ENCODE data around the gene KLHL4.
A peak's percentile ranks its signal among the peaks of the same experiment; 100 is the strongest.
"Not testable (repeated sequence)": the region's sequence is repeated elsewhere in the genome, so short reads cannot be mapped to it uniquely, and the experiment has no call there.

KLHL4 gene, protein sequence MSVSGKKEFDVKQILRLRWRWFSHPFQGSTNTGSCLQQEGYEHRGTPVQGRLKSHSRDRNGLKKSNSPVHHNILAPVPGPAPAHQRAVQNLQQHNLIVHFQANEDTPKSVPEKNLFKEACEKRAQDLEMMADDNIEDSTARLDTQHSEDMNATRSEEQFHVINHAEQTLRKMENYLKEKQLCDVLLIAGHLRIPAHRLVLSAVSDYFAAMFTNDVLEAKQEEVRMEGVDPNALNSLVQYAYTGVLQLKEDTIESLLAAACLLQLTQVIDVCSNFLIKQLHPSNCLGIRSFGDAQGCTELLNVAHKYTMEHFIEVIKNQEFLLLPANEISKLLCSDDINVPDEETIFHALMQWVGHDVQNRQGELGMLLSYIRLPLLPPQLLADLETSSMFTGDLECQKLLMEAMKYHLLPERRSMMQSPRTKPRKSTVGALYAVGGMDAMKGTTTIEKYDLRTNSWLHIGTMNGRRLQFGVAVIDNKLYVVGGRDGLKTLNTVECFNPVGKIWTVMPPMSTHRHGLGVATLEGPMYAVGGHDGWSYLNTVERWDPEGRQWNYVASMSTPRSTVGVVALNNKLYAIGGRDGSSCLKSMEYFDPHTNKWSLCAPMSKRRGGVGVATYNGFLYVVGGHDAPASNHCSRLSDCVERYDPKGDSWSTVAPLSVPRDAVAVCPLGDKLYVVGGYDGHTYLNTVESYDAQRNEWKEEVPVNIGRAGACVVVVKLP

DNA sequence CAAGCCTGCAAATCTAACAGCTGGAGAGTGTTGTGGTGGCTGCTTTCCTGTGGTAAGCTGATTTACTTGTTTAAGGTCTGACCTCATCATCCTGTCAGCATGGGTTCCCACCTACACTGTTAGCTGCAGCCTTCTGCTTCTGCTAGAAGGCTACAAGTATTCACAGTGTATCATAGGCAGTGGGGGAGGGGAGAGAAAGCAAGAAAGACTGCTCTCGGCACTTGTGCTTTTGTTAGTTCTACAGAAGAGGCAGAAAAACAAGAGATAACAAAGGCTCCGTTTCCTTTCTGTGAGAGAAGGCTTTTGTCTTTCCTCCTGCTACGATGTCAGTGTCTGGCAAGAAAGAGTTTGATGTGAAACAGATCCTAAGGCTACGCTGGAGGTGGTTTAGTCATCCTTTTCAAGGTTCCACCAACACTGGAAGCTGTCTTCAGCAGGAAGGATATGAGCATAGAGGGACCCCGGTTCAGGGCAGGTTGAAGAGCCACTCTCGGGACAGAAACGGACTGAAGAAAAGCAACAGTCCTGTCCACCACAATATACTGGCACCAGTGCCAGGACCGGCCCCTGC is at the start of gene KLHL4:
Gene KLHL4 (plus strand): TSS at position 232 of the 571 bp plus-strand sequence. CDS start 92 bp downstream, at position 324.
- DNase-seq: no peak

DNA sequence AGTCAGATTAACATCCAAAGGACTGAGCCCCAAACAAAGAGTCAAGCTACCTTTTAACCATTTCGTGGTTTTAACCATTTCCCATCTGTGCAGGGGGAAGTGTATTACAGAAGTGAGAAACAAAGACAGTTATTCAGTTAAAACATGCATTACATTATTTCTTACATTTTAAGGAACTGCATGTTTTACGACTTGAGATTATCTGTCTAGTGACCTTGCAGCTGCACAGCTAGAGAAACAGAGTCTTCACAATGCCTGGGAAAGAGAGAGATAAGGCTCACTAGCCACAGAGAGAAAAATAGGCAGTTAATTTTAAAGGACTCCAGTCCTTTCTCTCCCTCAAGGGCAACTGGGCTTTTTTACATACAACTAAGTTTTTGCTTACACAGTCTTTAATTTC is 48.7 kb upstream of the KLHL4 start:
- no peak for DNase-seq

DNA sequence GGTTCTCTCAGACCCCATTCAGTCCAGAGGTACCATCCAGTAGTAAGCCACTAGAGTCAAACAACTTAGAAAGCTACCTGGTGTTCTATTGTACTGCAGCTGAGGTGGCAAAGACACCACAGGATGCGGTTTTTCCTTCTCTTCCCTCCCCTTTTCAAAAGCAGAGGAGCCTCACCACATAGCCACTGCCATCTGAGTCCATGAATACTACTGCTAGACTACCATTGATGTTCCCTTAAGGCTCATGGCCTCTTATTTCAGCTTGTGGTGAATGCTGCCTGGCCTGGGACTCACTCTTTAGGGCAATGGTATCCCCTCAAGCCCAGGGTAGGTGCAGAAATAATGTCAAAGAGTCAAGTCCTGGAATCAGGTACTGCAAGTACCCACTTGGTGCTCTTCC is 41.8 kb upstream of the KLHL4 start:
- no peak for DNase-seq

DNA sequence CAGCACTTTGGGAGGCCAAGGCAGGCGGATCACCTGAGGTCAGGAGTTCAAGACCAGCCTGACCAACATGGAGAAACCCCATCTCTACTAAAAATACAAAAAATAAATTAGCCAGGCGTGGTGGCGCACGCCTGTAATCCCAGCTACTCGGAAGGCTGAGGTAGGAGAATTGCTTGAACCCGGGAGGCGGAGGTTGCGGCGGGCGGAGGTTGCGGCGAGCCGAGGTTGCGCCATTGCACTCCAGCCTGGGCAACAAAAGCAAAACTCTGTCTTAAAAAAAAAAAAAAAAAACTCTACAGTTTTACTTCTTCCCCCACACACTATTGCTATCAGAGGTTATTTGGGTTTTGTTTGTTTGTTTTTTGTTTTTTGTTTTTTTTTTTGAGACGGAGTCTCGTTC is 38.9 kb upstream of the KLHL4 start:
- DNase-seq: not testable (repeated sequence)

DNA sequence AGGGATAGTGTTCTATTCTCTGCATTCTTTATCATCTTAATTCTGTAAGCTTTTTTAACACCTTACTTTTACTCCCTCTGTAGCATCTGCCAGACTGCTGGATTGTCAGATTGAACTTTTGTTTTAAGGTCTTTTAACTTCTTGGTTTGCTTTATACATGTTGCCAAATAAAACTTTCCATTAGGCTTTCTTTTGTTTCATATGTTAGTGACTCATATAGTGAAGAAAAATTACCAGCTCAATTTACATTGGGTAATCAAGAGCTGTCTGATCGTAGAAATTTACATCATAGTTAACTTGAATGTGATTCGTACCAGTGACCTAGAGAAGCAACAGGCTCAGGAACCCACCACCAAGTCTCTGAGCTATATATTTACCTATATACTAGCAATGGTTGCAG is 28.5 kb upstream of the KLHL4 start:
- DNase-seq: no peak

DNA sequence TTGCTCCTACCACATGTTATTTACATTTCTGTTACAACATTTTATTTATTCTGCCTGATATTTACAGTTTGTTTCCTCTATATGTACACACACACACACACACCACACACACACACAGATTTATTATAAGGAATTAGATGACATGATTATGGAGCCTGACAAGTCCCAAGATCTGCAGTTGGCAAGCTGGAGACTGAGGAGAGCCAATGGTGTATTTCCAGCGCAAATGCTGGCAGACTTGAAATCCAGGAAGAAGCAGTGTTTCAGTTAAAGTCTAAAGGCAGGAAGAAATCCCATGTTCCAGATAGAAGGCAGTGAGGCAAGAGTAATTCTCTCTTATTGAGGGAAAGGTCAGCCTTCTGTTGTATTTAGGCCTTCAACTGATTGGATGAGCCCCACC is 1.8 kb upstream of the KLHL4 start:
- no peak for DNase-seq

DNA sequence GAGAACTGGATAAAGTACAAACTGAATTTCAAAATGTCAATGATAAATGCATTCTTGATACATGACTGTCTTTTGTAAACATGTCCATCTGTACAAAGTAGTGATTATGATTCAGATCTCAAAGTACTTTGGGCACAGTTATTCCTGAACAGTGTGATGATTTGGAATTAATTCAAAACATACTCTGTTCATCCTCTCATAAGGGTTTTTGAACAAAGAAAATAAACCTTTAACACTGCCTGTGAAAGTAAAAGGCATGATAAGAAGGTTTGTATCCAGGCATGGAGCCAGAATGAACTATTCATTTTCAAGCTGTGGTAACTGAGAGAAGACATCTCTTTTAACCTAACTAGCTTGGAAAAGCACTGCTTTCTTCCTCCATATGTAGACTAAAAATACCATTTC is 883 bp upstream of the KLHL4 start:
- no peak for DNase-seq

DNA sequence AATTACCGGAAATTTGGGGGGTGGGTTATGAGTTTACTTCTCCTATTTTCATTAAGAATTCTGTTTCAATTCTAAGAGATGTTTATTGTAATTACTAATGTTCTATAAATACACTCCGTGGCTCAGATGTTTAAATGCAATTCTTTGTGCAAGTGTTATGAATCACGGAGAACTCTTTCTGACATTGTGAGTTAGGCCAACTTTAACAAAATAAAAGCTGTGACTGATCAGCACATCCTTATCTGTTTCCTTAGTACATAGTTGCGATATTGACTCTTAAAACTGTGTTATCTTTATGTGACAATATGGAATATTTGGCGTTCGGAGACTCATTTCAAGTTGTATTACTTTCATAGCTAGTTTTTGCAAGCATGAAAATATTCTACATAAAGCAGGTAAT is 902 bp downstream of the KLHL4 start:
- DNase-seq: no peak

DNA sequence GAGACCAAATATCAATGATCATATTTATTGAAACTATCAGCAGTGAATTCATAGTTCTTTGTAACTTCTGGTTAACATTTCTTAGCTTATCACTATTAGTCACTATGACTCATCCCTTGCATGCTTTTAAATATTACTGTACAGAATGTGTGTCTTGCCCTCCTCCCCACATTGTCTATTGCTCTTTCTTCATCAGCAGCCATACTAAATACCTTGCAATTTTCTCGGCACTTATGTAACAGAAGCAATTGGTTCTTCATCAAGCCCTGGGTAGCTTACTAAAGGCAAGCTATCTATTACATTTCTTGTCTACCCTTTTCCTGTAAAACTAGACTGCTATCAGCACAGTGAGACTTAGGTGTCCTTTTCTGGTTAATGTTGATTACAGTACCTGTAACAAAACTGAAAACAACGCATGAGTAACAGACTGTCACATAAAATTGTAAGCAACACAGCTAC is 8.2 kb downstream of the KLHL4 start:
- no peak for DNase-seq

DNA sequence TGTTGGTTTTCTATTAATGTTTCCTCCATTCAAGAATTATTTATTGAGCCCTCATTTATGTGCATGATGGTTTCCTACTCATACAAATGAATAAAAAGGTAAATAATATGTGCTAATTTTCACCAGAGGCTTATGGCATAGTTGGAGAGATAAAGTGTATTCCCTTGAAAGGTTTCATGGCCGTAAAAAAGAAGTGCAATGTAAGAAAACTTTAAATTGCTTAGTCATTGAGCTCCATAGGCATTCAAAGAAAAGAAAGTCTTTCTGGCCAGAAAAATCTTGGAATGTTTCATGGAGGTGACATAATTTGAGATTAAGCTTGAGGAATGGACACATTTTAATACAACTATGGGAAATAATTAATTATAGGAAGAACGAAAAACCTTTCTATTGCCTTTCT is 8.7 kb downstream of the KLHL4 start:
- DNase-seq: no peak

DNA sequence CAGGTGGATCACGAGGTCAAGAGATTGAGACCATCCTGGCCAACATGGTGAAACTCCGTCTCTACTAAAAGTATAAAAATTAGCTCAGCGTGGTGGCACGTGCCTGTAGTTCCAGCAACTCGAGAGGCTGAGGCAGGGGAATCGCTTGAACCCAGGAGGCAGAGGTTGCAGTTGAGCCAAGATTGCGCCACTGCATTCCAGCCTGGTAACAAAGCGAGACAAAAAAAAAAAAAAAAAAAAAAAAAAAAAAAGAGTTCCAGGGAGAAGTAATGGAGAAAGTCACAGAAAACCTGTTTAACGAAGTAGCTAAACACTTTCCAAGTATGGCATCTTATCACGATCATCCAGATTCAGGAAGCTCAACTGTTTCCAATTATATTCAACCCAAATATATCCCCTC is 10.9 kb downstream of the KLHL4 start:
- DNase-seq: no peak

DNA sequence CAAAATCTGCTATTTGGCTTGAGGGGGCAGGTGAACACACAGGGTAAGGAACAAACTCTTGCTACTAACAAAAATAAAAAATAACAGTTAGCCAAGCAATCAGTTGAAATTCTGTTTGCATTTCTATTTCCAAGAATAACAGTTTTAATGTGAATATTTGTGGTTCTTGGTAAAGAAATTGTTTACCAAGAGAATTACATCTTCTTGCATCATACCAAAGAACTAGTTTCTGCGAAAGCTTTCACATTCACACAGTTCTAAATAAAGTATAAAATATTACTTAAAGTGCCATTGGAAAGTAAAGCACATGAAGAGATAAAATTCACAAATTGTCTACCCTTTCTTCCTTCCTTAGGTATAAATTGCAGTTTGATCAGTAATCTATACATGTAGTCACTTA is 54.4 kb downstream of the KLHL4 start:
- DNase-seq: no peak

DNA sequence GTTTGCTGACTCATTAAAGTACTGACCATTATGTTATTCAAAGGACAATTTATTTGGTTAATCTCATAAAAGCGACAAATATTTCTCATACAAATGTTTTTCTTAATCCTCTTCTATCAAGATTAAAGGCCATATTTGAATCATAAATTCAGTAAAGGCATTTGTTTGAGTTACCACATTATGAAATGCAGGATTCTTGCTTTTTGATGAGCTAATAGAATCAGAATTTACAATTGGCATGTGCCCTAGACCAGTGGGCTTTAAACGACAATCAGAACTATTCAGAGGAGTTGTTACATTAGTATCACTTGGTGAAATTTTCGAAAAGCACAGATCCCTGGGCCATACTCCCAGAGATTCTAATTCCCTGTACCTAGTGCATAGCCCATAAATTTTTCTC is 55.3 kb downstream of the KLHL4 start:
- no peak for DNase-seq

DNA sequence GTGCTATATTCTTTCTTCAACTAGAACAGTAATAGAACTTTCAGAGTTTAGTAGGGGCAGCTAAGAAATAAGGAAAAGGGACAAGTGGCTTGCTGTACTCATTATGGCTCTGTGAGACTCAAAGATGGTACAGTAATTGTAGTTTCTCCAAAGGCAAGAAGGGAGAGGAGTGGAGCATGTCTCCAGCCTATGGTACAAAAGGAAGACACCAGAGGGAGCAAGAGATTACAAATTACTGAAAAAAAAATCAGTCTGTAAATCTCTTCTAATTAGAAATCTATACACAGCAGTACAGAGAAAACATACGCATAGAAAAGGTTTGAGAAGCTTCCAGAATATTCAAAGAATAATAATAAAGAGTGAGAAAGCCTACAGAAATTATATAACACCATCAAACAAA is 61.4 kb downstream of the KLHL4 start:
- DNase-seq: no peak

DNA sequence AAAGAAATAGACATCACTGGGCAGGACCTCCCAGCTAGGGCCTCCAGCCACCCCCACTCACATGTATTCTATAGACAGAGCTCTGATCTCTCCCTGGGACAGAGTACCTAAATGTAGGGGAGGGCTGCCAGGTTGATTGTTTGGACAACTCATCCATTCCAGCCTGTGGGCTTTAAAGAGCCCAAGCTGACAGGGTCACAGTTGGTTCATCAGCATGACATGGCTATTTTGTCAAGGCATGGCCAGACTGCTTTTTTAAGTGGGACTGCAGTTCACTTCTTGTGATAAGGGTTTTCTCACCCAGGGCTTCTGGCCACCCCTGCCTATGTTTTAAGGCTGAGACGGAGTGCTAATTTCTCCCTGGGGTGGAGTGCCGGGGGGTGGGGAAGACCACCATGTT is 63.3 kb downstream of the KLHL4 start:
- DNase-seq: no peak

DNA sequence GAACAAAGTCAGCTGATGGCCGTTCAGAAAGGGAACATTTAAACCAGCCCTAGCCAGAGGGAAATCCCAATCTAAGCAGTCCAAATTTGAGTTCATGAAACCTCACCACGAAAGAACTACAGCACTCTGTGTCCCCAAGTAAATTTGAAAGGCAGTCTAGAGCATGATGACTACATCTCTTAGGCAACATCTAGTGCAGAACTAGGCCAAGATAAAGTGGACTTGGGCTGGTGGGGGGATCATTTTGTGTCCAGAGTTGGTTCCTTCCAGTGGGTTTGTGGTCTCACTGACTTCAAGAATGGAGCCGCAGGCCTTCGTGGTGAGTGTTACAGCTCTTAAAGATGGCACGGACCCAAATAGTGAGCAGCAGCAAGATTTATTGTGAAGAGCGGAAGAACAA is 64.9 kb downstream of the KLHL4 start:
- DNase-seq: no peak

DNA sequence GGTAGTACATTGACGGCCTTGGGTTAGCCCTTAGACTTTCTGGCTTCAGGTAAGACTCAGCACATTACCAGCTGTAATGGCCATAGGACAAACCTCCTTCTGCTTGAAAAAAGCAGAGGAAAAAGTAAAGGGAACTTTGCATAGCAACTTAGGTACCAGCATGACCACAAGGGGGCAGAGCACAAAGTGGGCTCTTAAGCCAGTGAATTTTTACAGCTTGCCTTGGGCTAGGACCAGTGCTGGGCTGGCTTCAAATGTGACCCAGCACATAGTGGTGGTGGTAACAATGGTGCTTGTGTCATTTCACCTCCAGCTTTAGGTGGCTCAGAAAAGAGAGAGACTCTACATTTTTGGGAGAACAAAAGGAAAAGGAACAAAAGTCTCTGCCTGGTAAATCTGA is 66.1 kb downstream of the KLHL4 start:
- DNase-seq: peak; percentile 0

DNA sequence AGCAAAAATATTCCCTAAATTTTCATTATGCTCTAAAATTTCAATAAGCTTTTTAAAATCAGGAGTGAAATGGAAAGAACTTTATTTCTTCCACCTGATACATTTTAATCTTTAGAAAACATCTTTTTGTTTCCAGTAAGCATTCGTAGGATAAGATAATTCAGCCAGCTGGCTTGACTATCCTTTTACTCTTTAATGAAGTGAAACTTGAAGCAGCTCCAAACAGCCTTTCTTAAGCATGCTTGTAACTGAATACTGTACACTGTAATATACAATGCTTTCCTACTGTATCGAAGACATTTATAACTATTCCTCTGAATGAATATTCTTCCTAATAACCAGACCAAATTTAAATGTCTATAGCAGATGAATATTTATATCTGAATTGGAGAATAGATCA is 98.8 kb downstream of the KLHL4 start:
- no peak for DNase-seq

DNA sequence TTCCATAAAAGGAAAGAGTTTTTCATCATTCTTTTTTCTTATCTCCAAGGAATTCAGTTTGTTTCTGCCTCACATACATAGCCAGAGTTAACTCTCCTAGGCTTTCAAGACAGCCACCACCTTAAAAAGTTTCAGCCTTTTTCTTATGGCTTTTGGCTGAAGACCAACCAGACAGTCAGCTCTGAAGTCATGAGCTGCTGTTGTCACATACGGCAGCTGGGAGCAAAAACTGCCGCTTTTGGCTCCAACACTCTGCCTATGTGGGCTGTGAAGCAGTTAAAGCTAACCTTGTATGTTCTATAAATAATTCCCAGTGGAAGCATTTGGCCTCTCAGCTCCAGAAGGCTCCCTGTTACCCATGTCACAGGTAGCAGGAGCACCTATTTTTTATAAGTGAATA is 104.1 kb downstream of the KLHL4 start:
- DNase-seq: no peak

DNA sequence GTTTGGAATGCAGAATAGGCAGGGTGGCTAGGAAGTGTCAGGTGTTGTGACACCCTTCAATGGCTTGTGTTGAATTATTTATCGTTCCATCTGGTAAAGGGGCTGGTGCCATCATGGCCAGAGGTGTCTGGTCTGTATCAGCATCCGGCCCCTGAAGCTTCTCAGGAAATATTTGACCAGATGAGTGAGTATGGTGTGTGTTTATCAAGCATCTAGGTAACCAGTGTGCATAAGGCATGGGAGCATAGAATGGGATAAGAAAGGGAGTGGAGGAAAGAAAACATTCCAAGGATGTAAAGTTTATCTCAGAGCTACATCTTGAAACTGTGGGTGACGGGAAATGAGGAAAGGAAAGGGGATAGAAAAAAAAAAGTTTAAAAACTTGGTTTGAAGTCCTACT is 109.4 kb downstream of the KLHL4 start:
- no peak for DNase-seq

DNA sequence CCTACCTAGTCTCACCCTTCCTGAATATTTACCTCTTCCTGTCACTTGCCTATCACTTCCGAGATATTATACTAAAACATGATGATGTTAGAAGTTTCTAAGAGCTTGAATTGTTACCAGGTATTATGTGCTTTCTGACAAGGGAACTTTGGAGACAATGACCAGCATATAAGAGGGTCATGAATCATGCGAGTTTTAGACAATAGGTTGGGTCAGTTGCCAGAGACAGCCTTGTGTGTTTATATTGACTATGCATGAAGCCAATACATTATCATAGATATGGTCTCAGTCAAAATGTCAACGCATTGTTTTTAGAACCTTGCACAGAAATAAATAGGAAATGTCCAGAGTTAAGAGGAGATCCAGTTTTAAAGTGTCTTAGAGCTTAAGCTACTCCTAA is 116.8 kb downstream of the KLHL4 start:
- DNase-seq: no peak

DNA sequence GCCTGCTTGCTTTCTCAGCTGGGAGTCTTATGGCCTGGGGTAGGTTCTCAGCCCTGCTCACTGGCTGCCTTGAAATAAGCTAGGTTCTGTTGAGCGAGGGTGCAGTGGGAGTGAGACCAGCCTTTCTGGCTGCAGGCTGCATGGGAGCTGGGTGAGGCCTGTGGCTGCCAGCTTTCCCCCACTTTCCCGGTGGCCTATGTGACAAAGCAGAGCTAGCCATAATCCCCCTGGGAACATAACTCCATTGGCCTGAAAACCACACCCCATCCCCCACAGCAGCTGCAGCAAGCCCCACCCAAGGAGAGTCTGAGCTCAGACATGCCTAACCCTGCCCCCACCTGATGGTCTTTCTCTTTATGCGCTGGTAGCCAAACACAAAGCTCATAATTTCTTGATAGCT is 118.9 kb downstream of the KLHL4 start:
- DNase-seq: no peak

DNA sequence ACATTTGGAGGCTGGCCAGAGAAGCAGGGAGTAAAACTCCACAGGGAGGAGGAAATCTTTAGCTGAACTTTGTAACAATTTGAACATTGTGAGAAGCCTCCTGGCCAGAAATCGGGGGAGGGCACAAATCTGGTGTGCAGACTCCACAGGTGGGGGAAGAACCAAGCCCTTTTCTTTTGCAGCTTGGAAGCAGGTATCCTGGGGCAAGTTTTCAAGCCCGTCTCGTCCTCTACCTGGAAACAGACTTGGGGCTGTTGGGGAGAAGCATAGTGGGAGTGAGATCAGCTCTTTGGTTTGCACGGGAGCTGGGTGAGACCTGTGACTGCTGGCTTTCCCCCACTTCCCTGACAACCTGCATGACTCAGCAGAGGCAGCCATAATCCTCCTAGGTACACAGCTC is 123.8 kb downstream of the KLHL4 start:
- DNase-seq: not testable (repeated sequence)

DNA sequence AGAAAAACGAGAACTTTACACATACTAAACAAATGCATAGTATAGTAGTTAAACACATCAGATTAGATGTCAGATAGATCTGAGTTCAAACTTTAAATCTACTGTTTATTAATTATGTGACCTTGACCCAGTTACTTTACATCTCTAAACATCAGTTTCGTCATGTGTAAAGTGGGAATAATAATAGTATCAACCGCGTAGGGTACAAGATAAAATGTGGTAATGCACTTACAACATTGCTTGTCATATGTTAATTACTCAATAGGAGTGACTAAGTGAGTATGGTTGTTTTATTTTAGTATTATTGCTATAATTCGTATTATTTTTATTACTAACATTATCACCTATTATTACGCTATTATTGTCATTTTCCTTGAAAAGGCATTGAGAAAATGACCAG is 144.2 kb downstream of the KLHL4 start:
- DNase-seq: no peak
